Measurements from ENCODE around the gene CASP4.

Gene CASP4

GRCh38 chr11:104968355-104968855 lies at the start of gene CASP4:
Gene CASP4 (minus strand): TSS chr11:104968574. CDS start chr11:104968525, 49 bp downstream.
- DNase-seq = peak; percentile 52

- DNase-seq = no peak
These were observed 39.1 kb upstream of the CASP4 start for GRCh38 chr11:105007463-105007862.

GRCh38 chr11:105005451-105005845 lies 37.1 kb upstream of the CASP4 start:
- no peak for DNase-seq

- DNase-seq = no peak
These were observed 35.6 kb upstream of the CASP4 start for GRCh38 chr11:105004021-105004420.

DNA sequence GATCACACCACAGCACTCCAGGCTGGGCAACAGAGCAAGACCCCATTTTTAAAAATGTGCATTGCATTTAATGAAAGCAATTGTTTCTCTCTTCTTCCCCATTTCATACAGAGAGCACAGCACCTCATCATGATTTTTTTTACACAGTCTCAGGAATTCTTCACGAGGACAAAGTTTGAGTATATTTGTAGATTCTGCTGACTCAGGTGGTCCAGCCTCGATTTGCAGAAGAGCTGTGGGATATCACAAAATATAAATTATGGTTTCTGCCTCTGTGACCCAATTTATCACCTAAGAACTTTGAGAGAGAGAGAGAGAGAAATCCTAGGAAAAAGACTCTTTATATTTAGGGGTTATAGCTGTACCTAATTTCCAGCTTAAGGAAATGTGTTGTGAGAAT lies 34.8 kb upstream of the CASP4 start:
- DNase-seq = no peak

- DNase-seq = no peak
These were observed 32.4 kb upstream of the CASP4 start for GRCh38 chr11:105000797-105001196.

DNA sequence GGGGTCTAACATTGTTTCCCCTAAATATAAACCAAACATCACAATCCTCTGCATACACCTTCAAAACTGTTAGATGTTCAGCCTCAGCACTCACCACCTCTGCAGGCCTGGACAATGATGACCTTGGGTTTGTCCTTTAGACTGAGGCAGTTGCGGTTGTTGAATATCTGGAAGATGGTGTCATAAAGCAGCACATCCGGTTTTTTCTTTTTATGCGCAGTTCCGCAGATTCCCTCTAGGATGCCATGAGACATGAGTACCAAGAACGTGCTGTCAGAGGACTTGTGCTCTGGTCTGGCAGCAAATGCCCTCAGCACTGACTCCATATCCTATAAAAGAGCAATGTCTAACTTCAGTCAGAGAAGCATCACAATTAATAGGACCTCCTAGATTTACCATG lies 31.8 kb upstream of the CASP4 start:
- DNase-seq = no peak

DNA sequence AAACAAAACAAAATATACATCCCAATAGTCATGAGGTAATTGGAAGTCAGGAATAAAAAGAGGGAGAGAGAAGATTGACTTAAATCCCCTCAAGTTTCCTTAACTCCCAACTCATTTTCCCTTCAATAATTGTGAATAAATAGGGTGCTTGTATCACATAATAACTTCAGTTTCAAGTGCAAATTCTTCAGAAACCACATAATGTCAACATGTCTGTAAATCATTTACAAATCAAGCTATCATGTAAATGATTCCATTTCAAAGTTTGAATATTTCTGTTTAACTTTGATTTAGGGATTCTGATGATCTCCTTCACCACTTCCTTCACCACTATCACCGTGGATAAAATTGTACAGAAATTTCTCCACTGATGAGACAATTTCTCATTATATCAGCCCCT lies 31.3 kb upstream of the CASP4 start:
- DNase-seq = no peak

DNA sequence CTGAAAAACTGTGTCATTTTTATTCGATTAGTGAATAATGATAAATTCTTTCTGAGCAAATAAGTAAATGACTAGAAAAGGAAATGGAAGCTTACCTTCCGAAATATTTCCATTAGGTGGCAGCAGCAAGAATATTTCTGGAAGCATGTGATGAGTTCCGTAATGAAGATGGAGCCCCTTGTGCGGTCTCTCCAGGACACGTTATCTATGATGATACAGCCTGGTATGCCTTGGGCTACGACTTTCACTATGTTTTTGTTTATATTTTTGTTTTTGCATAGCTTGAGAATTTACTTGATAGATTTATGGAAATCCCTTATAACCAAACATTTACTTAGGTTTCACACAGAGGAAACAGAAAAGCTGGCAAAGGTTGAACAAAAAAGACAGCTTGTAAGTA lies 28.9 kb upstream of the CASP4 start:
- DNase-seq = no peak

DNA sequence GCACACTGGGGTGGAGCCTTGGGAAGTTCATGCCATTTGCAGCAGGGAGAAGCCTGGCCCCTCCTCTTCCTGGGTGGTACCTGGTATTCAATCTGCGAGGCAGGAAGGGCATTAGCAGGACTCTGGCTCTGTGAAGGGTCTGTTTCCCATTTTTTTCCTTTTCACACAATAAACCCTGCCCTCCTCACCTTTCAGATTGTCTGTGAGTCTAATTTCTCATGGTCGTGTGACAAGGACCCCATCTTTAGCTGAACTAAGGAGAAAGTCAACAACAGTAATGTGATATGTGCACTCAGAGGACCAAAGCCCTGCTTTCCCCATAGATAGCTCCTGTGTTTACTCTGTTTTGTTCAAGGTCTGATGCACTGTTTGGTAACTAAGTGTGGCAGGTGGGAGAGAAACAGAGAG lies 26.6 kb upstream of the CASP4 start:
- DNase-seq = no peak

- no peak for DNase-seq
These were observed 24.4 kb upstream of the CASP4 start for GRCh38 chr11:104992781-104993180.

DNA sequence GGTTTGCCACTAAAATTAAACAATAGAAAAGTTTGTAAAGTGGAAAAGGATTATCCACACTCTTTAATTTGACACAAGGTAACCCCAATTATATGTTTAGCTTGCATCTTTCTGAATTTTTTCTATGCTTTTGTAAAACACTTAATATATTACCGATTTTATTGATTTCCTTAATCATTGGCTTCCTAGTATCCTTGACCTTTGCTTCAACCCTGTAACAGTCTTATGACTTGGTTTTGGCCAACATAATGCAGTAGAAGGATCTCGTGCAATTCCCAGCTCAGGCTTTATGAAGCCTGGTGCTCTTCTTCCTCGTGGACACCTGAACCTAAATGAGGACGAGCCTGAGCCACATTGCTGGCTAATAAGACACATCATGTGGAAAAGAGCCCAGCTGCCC lies 23.6 kb upstream of the CASP4 start:
- DNase-seq = no peak

- no peak for DNase-seq
These were observed 16.4 kb upstream of the CASP4 start for GRCh38 chr11:104984808-104985207.

GRCh38 chr11:104979839-104980238 lies 11.5 kb upstream of the CASP4 start:
- no peak for DNase-seq

DNA sequence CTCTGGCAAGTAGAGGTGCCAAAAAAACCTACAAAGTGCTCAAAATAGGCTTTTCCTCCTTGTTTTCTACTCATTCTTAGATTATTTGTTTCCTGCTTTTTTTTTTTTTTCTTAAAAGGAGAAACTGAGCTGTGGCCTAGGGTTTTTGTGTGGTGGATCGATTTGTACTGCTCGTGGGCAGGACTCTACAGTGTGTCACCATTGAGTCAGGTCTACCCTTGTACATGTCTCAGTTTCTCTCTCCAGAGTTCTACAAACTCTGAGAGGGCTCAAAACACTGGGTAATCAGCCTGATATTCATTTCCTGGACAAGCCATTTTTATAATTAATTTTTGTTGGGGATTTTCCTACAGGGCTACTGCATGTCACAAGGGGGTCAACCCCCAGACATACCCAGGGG lies 5.2 kb upstream of the CASP4 start:
- no peak for DNase-seq

- DNase-seq = peak; percentile 6
These were observed 4.5 kb upstream of the CASP4 start for GRCh38 chr11:104972924-104973323.

DNA sequence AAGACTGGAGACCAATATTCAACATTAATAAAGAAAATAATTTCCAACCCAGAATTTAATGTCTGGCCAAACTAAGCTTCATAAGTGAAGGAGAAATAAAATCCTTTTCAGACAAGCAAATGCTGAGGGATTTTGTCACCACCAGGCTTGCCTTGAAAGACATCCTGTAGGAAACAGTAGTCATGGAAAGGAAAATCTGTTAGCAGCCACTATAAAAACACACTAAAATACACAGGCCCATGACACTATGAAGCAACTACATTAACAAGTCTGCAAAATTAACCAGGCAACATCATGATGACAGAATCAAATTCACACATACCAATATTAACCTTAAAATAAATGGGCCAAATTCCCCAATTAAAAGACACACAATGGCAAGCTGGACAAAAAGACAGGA lies 2.4 kb upstream of the CASP4 start:
- DNase-seq = no peak

DNA sequence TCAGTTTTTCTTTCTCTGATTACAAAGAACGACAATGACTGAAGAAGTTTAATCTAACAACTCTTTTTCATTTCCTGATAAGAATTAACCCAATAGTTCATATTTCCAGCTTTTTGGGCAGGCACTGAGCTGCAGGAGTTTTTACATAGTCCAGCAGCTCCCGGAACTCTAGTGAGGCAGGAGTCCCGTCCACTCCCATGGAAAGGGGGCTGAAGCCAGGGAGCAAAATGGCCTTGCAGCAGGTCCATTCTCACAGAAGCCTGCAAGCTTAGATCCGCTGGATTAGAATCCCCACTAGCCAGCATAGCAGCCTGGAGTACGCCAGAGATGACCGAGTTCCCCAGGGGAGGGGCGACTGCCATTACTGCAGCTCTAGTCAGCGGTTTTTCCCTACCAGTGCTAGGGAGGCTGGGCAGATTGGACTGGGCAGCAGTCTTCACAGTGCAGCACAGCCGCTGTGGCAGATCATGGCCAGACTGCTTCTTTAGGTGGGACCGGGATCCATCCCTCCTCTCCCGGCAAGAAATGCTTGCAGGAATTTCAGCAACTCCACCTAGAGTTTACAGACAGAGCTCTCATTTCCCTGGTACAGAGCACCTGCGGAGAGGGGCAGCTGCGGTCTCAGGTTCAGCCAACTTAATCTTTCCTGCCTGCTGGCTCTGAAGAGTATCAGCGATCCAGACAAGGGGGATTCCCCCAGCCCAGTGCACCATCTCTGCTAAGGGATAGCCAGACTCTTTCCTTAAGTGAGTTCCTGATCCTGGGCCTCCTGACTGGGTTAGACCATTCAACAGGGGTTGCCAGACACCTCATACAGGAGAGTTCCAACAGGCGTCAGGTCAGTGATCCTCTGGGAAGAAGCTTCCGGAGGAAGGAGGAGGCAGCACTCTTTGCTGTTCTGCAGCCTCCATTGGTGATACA lies 742 bp upstream of the CASP4 start:
- DNase-seq = peak; percentile 40

- no peak for DNase-seq
These were observed 630 bp downstream of the CASP4 start for GRCh38 chr11:104967534-104968354.

- DNase-seq = no peak
These were observed 2.6 kb downstream of the CASP4 start for GRCh38 chr11:104965735-104966134.

DNA sequence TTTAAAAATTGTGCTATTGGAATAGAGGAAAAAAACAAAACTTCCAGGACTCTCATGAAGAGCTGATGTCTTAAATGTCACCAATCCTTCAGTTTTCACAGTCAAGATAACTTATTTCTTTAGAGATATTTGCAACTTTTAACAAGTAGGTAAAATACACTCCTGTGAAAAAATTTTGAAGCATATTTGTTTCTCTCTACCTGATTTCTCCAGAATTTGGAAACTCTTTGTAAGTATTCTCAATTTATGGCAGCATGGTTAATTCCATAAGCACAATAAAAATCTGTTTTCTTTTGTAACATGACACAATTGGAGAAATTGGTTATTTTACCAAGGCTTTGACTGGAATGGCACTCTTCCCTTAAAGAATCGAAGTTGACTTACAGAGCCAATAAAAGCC lies 4.1 kb downstream of the CASP4 start:
- DNase-seq = no peak

- no peak for DNase-seq
These were observed 5.5 kb downstream of the CASP4 start for GRCh38 chr11:104962852-104963251.

DNA sequence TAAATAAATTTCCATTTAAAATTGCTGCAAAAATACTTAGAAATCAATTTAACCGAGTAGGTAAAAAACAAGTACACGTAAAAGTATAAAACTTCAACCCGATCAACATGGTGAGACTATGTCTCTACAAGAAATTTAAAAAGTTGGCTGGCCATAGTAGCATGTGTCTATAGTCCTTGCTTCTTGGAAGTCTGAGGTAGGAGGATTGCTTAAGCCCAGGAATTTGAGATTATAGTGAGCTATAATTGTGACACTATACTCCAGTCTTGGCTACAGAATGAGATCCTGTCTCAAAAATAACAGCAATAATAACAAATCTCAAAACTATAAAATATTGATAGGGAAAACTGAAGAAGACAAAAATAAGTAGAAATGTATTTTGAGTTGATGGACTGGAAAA lies 11.1 kb downstream of the CASP4 start:
- DNase-seq = peak; percentile 22

DNA sequence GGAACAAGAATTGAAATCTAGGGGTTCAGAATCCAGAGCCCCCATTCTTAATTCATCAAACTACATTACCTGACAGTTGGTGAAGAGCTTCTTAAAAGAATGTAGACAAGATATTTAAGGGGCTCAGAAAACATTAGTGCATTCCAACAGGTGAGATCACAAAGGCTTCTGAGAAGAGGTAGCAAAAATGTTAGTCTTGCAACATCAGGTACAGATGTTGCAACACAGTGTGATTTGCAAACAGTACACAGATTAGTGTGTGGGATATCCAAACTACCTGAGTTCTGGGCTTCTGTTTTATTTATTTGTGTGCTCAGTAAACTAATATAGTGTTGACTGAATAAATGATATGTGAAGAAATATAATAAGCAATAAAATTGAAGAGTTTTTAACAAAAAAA lies 11.8 kb downstream of the CASP4 start:
- DNase-seq = peak; percentile 39
